ENCODE data around the gene RPN1. TPM values are rescaled to one million over a fixed set of nuclear protein-coding genes. Genes with fewer than 3 reads are reported as not detected.

The RPN1 gene
- total RNA-seq, 4 donors from 2014 or later, result 87.5 to 185 (median 152) TPM

GRCh38 chr3:128624526-128625138 lies 26.0 kb downstream of the RPN1 start:
- Histone ChIP-seq H3K27ac (no peak overlapping the region), H3K36me3 (peaks cover 0 to 94% (median 3%) of the 10 kb centered on the region in 3 donors)

GRCh38 chr3:128623762-128624176 lies 26.8 kb downstream of the RPN1 start:
- TF ChIP-seq, protein P1, sequence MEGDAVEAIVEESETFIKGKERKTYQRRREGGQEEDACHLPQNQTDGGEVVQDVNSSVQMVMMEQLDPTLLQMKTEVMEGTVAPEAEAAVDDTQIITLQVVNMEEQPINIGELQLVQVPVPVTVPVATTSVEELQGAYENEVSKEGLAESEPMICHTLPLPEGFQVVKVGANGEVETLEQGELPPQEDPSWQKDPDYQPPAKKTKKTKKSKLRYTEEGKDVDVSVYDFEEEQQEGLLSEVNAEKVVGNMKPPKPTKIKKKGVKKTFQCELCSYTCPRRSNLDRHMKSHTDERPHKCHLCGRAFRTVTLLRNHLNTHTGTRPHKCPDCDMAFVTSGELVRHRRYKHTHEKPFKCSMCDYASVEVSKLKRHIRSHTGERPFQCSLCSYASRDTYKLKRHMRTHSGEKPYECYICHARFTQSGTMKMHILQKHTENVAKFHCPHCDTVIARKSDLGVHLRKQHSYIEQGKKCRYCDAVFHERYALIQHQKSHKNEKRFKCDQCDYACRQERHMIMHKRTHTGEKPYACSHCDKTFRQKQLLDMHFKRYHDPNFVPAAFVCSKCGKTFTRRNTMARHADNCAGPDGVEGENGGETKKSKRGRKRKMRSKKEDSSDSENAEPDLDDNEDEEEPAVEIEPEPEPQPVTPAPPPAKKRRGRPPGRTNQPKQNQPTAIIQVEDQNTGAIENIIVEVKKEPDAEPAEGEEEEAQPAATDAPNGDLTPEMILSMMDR (IDR thresholded peaks at IDR 0.05), result no peak
- TF ChIP-seq POLR2A (IDR thresholded peaks at IDR 0.05), result no peak
- DNase-seq, result peak in 1 of 3 donors; percentile 24
- Histone ChIP-seq H3K4me1 (peaks cover 0 to 8% (median under 1%) of the 10 kb centered on the region in 4 donors), H3K9me3 (no peaks in the 10 kb centered on the region), H3K4me3 (no peak overlapping the region), H3K27me3 (no peaks in the 10 kb centered on the region), H3K27ac (peak overlapping the region in 1 of 4 donors; percentile 13), H3K36me3 (peaks cover 0 to 91% (median 3%) of the 10 kb centered on the region in 3 donors)

More at GRCh38 chr3:128624526-128625138, 26.0 kb downstream of the RPN1 start:
- no peak for DNase-seq
- TF ChIP-seq POLR2A (IDR thresholded peaks at IDR 0.05), result no peak
- TF ChIP-seq, protein P1 (IDR thresholded peaks at IDR 0.05), result no peak
- H3K4me1 ChIP-seq, result no peaks in the 10 kb centered on the region
- H3K4me3 ChIP-seq, result no peak overlapping the region
- no peaks in the 10 kb centered on the region for H3K9me3 ChIP-seq
- no peaks in the 10 kb centered on the region for H3K27me3 ChIP-seq

- H3K27ac ChIP-seq, result no peak overlapping the region
- no peak overlapping the region for H3K4me3 ChIP-seq
- no peaks in the 10 kb centered on the region for H3K9me3 ChIP-seq
- TF ChIP-seq, protein P1 (IDR thresholded peaks at IDR 0.05), result no peak
- TF ChIP-seq POLR2A (IDR thresholded peaks at IDR 0.05), result no peak
- no peak for DNase-seq
- peaks cover 0 to 76% (median 3%) of the 10 kb centered on the region in 3 donors for H3K36me3 ChIP-seq
- H3K27me3 ChIP-seq, result no peaks in the 10 kb centered on the region
- peaks cover 0 to 20% (median 7%) of the 10 kb centered on the region in 4 donors for H3K4me1 ChIP-seq
These were observed 28.7 kb downstream of the RPN1 start for GRCh38 chr3:128621931-128622330.

DNA sequence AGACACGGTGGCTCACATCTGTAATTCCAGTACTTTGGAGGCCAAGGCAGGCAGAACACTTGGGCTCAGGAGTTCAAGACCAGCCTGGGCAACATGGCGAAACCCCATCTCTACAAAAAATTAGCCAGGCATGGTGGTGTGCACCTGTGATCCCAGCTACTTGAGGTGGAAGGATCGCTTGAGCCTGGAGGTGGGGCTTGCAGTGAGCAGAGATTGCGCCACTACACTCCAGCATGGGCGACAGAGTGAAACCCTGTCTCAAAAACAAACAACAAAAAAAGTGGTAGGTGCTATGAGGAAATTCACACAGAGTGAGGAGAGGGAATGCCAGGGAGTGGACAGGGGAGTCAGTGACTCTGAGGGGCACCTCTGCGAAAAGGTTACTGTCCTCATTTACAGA lies 29.4 kb downstream of the RPN1 start:
- Histone ChIP-seq H3K27me3 (no peaks in the 10 kb centered on the region), H3K4me3 (no peak overlapping the region), H3K36me3 (peaks cover 0 to 69% (median 3%) of the 10 kb centered on the region in 3 donors), H3K27ac (no peak overlapping the region), H3K4me1 (peaks cover 0 to 21% (median 8%) of the 10 kb centered on the region in 4 donors), H3K9me3 (no peaks in the 10 kb centered on the region)
- DNase-seq, result no peak
- TF ChIP-seq, protein P1 (IDR thresholded peaks at IDR 0.05), result no peak
- TF ChIP-seq POLR2A (IDR thresholded peaks at IDR 0.05), result no peak

DNA sequence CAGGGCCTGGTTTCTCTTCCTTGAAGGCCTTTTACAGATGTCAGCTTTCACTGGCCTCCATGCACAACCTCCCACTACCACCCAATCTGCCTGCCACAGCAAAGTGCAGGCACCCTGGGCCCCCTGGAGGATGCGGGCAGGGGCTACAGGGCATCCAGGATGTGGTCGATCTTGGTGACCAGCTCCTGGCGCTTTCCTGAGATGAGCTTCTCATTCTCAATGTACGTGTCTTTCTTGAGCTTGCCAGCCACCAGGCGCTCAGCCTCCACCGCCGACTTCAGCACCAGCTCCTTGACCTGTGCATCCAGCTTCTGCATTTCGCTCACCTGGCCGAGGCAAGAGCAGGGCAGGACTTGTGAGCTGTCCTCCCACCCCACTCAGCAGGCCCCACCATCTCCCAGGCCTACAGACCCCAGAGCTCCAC lies 30.3 kb downstream of the RPN1 start:
- no peak for TF ChIP-seq POLR2A (IDR thresholded peaks at IDR 0.05)
- TF ChIP-seq, protein P1 (IDR thresholded peaks at IDR 0.05), result no peak
- peaks cover 0 to 60% (median 0%) of the 10 kb centered on the region in 3 donors for H3K36me3 ChIP-seq
- no peak for DNase-seq
- H3K4me1 ChIP-seq, result peaks cover 0 to 21% (median 8%) of the 10 kb centered on the region in 4 donors
- no peaks in the 10 kb centered on the region for H3K27me3 ChIP-seq
- H3K27ac ChIP-seq, result no peak overlapping the region
- no peaks in the 10 kb centered on the region for H3K9me3 ChIP-seq
- H3K4me3 ChIP-seq, result no peak overlapping the region
